SK-N-SH treated with all-trans-retinoic acid at 6 μM for 48 hours (cell line): ENCODE data around the gene ADPRM.

Experiments
- ATAC-seq: fragments of 200-7000 bp; cut with Tn5 transposase; 3 replicates; pipeline ENCODE4 v1.9.1; 2020; ENCODE audit warnings: mild to moderate bottlenecking, moderate library complexity
- ARNTL ChIP-seq: fragments of 450-650 bp; formaldehyde crosslinking; IDR thresholded peaks from 2 replicates; pipeline ENCODE4 v1.5.0; 2020; ENCODE audit warnings: low read depth, mild to moderate bottlenecking, moderate library complexity, borderline replicate concordance
- BACH2 ChIP-seq: fragments of 250-450 bp; sonication (Bioruptor Pico); IDR thresholded peaks from 2 replicates; pipeline ENCODE4 v1.9.0; 2021; ENCODE audit warnings: mild to moderate bottlenecking, borderline replicate concordance
- CSDC2 ChIP-seq: fragments of 250-450 bp; sonication (Bioruptor Pico); IDR thresholded peaks from 2 replicates; pipeline ENCODE4 v1.5.0; 2020; ENCODE audit warnings: mild to moderate bottlenecking, moderate library complexity
- ESRRG ChIP-seq: fragments of 250-450 bp; sonication (Bioruptor Pico); IDR thresholded peaks from 2 replicates; pipeline ENCODE4 v1.6.1; 2021; ENCODE audit warnings: mild to moderate bottlenecking
- OSR1 ChIP-seq: fragments of 250-450 bp; sonication (Bioruptor Pico); IDR thresholded peaks from 2 replicates; pipeline ENCODE4 v1.8.0; 2022; ENCODE audit warnings: moderate library complexity, mild to moderate bottlenecking, inconsistent platforms
- PATZ1 ChIP-seq: fragments of 250-450 bp; sonication (Bioruptor Pico); IDR thresholded peaks from 2 replicates; pipeline ENCODE4 v1.8.0; 2020; ENCODE audit warnings: mild to moderate bottlenecking, moderate library complexity, borderline replicate concordance
- PPARA ChIP-seq: fragments of 250-450 bp; sonication (Bioruptor Pico); IDR thresholded peaks from 2 replicates; pipeline ENCODE4 v1.5.0; 2020; ENCODE audit warnings: mild to moderate bottlenecking, borderline replicate concordance
- RARB ChIP-seq: fragments of 250-450 bp; sonication (Bioruptor Pico); IDR thresholded peaks from 2 replicates; pipeline ENCODE4 v1.8.0; 2021; ENCODE audit warnings: mild to moderate bottlenecking, moderate library complexity
- SNAI2 ChIP-seq: fragments of 250-450 bp; sonication (Bioruptor Pico); IDR thresholded peaks from 2 replicates; pipeline ENCODE4 v1.5.0; 2020; ENCODE audit warnings: mild to moderate bottlenecking, moderate library complexity
- TCF4 ChIP-seq: fragments of 250-450 bp; sonication (Bioruptor Pico); IDR thresholded peaks from 2 replicates; pipeline ENCODE4 v1.8.0; 2021; ENCODE audit warnings: mild to moderate bottlenecking, moderate library complexity, borderline replicate concordance
- ZC3H10 ChIP-seq: fragments of 250-450 bp; sonication (Bioruptor Pico); IDR thresholded peaks from 2 replicates; pipeline ENCODE4 v1.5.1; 2021; ENCODE audit warnings: mild to moderate bottlenecking, moderate library complexity
- ZFP30 ChIP-seq: fragments of 450-650 bp; formaldehyde crosslinking; IDR thresholded peaks from 2 replicates; pipeline ENCODE4 v1.5.0; 2022; ENCODE audit warnings: mild to moderate bottlenecking, moderate library complexity
- ZNF565 ChIP-seq: fragments of 450-650 bp; formaldehyde crosslinking; conservative IDR thresholded peaks from 2 replicates; pipeline ENCODE4 v1.5.0; 2020; ENCODE audit warnings: low read depth, mild to moderate bottlenecking, moderate library complexity
- ZNF70 ChIP-seq: fragments of 450-650 bp; formaldehyde crosslinking; IDR thresholded peaks from 2 replicates; pipeline ENCODE4 v1.5.0; 2020; ENCODE audit warnings: mild to moderate bottlenecking, moderate library complexity
- ZNF8 ChIP-seq: fragments of 450-650 bp; formaldehyde crosslinking; IDR thresholded peaks from 2 replicates; pipeline ENCODE4 v1.5.0; 2020; ENCODE audit warnings: mild to moderate bottlenecking, moderate library complexity
- TF ChIP-seq, protein P1 (sequence below): fragments of 250-450 bp; sonication (Bioruptor Pico); IDR thresholded peaks from 2 replicates; pipeline ENCODE4 v1.5.1; 2020; ENCODE audit warnings: low read depth, mild to moderate bottlenecking, moderate library complexity
- TF ChIP-seq, protein P2 (sequence below): fragments of 250-450 bp; sonication (Bioruptor Pico); IDR thresholded peaks from 2 replicates; pipeline ENCODE4 v1.5.1; 2021; ENCODE audit warnings: mild to moderate bottlenecking, moderate library complexity
- TF ChIP-seq, protein P3 (sequence below): fragments of 250-450 bp; sonication (Bioruptor Pico); IDR thresholded peaks from 2 replicates; pipeline ENCODE4 v1.5.0; 2020; ENCODE audit warnings: mild to moderate bottlenecking, moderate library complexity

Gene ADPRM

GRCh38 chr17:10649602-10650001 is 47.8 kb upstream of the ADPRM start:
- no peak for ATAC-seq

GRCh38 chr17:10651927-10652326 is 45.5 kb upstream of the ADPRM start:
- no peak for ATAC-seq
- TF ChIP-seq, protein P1, sequence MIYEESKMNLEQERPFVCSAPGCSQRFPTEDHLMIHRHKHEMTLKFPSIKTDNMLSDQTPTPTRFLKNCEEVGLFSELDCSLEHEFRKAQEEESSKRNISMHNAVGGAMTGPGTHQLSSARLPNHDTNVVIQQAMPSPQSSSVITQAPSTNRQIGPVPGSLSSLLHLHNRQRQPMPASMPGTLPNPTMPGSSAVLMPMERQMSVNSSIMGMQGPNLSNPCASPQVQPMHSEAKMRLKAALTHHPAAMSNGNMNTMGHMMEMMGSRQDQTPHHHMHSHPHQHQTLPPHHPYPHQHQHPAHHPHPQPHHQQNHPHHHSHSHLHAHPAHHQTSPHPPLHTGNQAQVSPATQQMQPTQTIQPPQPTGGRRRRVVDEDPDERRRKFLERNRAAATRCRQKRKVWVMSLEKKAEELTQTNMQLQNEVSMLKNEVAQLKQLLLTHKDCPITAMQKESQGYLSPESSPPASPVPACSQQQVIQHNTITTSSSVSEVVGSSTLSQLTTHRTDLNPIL, result no peak
- no peak for TF ChIP-seq ZNF8 (CRISPR knock-in tag)
- TF ChIP-seq ZNF70 (CRISPR knock-in tag), result no peak
- TF ChIP-seq RARB (CRISPR knock-in tag), result no peak
- no peak for TF ChIP-seq OSR1 (CRISPR knock-in tag)
- TF ChIP-seq PATZ1 (CRISPR knock-in tag), result no peak
- TF ChIP-seq CSDC2 (CRISPR knock-in tag), result no peak
- TF ChIP-seq ZC3H10 (CRISPR knock-in tag), result no peak

More at GRCh38 chr17:10649602-10650001, 47.8 kb upstream of the ADPRM start:
- TF ChIP-seq, protein P2, sequence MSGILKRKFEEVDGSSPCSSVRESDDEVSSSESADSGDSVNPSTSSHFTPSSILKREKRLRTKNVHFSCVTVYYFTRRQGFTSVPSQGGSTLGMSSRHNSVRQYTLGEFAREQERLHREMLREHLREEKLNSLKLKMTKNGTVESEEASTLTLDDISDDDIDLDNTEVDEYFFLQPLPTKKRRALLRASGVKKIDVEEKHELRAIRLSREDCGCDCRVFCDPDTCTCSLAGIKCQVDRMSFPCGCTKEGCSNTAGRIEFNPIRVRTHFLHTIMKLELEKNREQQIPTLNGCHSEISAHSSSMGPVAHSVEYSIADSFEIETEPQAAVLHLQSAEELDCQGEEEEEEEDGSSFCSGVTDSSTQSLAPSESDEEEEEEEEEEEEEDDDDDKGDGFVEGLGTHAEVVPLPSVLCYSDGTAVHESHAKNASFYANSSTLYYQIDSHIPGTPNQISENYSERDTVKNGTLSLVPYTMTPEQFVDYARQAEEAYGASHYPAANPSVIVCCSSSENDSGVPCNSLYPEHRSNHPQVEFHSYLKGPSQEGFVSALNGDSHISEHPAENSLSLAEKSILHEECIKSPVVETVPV, result no peak
- TF ChIP-seq ZC3H10 (CRISPR knock-in tag), result no peak
- no peak for TF ChIP-seq PATZ1 (CRISPR knock-in tag)
- TF ChIP-seq ESRRG (CRISPR knock-in tag), result no peak
- TF ChIP-seq SNAI2 (CRISPR knock-in tag), result no peak
- no peak for TF ChIP-seq ZFP30
- TF ChIP-seq OSR1 (CRISPR knock-in tag), result no peak
- TF ChIP-seq, all 23 proteins: peak for 0

DNA sequence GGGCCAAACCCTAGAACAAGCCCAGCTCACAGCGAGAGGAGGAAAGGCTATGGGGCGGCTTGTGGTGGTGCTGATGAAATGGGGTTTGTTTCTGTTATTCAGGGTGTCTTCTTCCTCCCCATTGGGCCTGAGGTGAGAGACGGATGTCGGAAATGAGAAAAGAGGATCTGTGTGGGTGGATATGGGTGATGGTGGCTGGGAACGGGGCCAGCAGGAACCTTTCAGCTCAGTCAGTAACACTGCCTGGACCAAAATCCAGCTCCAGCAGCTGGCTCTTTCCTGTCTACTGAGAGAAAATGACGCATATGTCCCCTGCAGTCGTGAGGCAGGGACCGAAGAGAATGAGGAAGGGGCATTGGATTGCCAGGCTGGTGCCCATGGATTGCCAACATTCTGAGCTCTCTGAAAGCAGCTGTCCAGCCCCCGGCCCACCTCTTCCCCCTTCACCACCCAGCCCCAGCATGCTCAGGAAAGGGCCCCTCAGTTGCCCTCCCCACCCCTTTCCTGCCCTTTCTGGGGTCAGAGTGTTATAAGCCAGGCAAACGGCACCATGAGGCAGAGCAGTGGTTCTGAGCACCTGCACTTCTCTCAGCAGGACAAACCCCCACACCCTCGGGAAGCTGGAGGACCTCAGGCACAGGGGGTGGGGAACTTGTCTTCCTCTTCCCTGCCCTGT is 44.3 kb upstream of the ADPRM start:
- TF ChIP-seq RARB (CRISPR knock-in tag), result no peak
- TF ChIP-seq ARNTL (CRISPR knock-in tag), result no peak
- no peak for TF ChIP-seq CSDC2 (CRISPR knock-in tag)
- TF ChIP-seq PPARA (CRISPR knock-in tag), result no peak
- no peak for TF ChIP-seq BACH2
- TF ChIP-seq SNAI2 (CRISPR knock-in tag), result no peak
- TF ChIP-seq PATZ1 (CRISPR knock-in tag), result no peak
- TF ChIP-seq, protein P3, sequence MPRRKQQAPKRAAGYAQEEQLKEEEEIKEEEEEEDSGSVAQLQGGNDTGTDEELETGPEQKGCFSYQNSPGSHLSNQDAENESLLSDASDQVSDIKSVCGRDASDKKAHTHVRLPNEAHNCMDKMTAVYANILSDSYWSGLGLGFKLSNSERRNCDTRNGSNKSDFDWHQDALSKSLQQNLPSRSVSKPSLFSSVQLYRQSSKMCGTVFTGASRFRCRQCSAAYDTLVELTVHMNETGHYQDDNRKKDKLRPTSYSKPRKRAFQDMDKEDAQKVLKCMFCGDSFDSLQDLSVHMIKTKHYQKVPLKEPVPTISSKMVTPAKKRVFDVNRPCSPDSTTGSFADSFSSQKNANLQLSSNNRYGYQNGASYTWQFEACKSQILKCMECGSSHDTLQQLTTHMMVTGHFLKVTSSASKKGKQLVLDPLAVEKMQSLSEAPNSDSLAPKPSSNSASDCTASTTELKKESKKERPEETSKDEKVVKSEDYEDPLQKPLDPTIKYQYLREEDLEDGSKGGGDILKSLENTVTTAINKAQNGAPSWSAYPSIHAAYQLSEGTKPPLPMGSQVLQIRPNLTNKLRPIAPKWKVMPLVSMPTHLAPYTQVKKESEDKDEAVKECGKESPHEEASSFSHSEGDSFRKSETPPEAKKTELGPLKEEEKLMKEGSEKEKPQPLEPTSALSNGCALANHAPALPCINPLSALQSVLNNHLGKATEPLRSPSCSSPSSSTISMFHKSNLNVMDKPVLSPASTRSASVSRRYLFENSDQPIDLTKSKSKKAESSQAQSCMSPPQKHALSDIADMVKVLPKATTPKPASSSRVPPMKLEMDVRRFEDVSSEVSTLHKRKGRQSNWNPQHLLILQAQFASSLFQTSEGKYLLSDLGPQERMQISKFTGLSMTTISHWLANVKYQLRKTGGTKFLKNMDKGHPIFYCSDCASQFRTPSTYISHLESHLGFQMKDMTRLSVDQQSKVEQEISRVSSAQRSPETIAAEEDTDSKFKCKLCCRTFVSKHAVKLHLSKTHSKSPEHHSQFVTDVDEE (CRISPR knock-in tag), result no peak
- TF ChIP-seq, protein P2, result no peak
- TF ChIP-seq ZNF565 (CRISPR knock-in tag), result no peak
- TF ChIP-seq, protein P1, result no peak
- no peak for TF ChIP-seq TCF4
- no peak for TF ChIP-seq ZNF70 (CRISPR knock-in tag)
- TF ChIP-seq ZFP30, result no peak
- TF ChIP-seq ZNF8 (CRISPR knock-in tag), result no peak
- no peak for ATAC-seq
